Inferior parietal cortex (tissue), 1 donor: ENCODE results near the gene SIGLEC6.

Experiments
- DNase-seq: peaks from one replicate; pipeline ENCODE4 v3.0.0-alpha.2; 2016; ENCODE audit errors: extremely low spot score

Gene SIGLEC6

DNA sequence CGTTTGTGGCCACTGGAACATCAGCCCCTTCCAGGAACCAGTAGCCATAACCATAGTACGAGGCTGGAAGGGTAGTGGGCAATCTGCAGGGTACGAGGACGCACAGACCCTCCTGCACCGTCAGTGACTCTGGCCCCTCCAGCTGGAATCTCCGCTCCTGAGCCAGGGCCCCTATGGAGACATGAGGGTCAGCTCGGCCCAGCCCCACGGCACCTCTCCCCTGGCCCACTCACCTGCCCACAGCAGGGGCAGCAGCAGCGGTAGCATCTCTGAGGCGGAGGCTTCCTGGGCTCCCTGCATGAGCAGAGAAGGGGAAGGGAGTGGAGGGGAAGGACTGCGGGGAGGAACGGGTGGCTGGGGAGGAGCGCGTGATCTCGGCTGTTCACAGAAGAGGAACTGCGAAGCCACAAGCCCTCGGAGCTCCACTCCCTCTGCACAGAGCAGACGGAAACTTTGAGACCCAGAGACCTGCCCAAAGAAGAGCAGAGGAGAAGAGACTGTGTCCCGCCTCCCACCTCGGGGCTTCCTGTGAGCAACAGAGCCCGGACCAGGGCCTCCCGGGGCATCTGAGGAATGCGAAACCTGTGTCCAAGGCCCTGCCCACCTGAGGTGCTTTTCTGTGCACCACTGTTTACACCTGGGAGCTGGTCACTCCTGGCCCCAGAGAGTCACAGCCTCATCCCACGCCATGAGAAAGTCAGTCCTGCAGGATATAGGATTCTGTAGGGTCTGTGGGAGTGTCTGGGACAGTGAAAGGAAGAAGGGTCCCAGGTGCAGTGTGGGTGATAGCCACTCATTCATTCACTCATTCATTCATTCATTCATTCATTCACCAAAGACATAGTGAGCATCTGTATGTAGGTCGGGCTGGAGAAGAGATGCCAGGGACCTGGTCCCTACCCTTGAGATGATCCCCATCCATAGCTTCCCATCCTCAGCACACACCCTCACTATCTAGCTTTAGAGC, at the start of gene SIGLEC6:
Gene SIGLEC6, minus strand, starts transcription at position 322 of the 967 bp plus-strand sequence. Its CDS starts 22 bp downstream, at position 300.
- peak; percentile 29 for DNase-seq

DNA sequence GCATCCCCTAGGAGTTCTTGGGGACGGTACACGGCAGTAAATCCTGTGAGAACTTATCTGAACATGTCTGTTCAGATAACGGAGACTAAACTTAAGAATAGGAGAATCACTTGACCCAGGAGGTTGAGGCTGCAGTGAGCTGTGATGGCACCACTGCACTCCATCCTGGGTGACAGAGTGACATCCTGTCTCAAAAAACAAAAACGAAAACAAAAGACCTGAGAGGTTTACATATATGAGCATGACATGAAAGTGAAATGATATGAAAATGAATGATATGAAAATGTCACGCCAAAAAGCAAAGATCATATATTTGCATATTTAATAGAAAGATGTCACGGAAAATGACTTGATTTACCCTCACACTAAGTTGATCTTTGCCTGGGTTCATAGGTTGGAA, 45.4 kb upstream of the SIGLEC6 start:
- no peak for DNase-seq

DNA sequence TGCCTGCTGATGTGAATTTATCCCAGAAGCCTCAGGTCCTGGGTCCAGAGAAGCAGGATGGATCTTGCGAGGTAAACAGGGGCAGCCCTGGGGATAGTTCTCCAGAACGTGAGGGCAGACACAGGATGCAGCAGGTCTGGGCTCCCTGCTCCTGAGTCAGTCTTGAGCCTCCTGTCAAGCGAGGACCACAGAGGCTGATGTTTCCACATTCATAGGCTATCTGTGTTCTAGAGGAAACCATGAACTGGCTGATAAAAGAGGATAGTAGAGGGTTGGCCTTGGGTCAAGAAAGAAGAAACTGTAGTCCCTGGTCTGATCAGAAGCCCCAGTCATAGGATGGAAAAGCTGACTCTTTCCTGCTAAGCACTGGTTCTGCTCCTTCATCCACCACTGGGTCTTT, 41.9 kb upstream of the SIGLEC6 start:
- DNase-seq, result no peak

DNA sequence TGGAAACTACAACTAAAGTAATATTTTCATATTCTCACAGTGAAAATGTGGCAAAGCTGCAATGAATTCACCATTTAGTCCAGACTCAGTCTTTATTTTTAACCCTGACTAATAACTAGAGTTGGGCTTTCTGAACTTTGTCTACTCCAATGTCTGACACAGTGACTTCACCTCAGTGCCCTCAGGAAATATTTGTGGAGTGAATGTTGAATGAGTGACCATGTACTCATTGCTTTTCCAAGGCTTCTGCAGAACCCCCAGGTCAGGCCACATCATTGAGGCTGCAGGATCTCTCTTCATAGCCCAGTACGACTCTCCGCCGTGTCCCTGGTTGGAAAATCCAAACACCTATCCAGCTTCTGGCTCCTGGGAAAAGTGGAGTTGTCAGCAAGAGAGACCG, 41.4 kb upstream of the SIGLEC6 start:
- no peak for DNase-seq

DNA sequence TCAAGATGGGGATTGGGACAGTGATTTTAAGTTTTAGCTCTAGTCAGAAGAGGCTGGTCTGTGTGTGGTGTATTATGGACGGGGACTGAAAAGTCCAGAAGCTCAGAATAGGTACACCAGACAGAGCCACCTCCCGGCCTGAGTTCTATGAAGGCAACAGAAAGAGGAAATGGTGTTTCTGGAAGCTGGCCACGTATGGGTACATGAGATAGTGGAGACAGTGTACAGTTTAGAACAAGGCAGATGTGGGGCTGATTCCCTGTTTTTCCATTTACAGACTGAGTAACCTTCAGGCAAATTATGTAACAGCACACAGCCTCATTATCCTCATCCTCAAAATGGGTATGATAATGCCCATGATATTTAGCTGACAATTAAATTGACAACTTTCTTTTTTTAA, 40.9 kb upstream of the SIGLEC6 start:
- peak; percentile 6 for DNase-seq

DNA sequence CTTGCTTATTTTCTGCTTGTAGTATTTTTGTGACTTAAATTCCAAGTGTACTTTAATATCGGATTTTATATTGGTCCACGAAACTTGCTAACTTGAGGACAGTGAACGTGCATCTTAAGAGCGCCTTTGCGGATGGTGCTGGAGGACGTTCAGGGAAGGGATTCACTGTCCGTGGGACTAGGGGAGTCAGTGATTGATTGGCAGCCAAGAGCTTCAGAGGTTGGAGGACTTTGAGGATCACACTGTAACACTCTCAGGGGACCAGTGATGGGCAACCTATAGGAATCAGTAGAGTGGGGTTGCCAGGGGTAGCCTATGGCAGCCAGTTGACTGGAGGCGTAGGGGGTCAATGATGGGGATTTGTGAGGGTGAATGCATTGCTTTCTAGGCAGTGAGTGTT, 40.1 kb upstream of the SIGLEC6 start:
- DNase-seq, result no peak

DNA sequence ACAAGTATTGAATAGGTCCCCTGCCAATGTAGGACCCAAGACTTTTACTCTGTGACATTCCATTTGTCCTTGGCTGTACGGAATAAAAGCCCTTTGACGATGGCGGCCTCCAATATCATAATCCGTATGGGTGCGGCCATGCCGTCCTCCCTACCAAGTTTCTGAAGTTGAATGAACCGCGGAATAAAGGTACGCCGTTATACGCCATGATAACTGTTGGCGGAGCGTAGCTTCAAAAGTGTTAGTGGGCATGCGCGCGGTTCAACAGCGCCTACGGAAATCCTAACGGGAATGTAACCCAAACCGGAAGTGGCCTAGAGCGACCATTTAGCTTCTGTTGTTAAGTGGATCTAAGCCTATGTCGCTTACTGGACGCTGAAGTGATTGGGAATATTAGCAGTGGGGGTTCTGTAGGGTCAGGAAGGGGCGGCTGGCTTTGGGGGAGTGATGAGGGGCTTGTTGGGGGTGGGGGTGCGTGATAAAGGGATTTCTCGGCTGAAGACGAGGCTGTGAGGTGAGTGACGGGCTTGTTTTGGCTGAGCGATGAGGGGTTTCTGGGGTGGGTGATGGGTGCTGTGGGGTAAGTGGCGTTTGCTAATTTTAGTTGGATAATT, 39.6 kb upstream of the SIGLEC6 start, which contains the start of gene ZNF175:
Gene ZNF175, plus strand, starts transcription at position 322 of the 614 bp plus-strand sequence. CDS start 2,047 bp downstream, outside the sequence.
- peak; percentile 100 for DNase-seq

DNA sequence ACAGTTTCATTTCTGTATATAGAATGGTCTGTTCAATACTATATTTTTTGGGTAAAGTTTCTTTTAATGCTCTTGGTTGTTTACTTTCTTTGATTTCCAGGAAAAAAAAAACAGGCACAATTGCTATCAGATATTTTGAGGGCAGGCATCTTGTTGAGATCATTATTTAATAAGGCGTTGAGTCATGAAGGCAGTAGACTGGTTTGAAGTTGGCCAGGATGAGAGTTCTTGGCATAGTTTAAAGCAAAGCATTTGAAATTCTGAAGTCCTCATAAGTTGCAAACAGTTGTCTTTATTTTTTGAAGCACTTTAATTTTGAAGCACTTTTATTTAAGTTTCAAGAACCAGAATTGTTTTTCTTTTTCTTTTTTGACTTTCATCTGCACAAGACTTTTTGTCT, 37.0 kb upstream of the SIGLEC6 start:
- no peak for DNase-seq

DNA sequence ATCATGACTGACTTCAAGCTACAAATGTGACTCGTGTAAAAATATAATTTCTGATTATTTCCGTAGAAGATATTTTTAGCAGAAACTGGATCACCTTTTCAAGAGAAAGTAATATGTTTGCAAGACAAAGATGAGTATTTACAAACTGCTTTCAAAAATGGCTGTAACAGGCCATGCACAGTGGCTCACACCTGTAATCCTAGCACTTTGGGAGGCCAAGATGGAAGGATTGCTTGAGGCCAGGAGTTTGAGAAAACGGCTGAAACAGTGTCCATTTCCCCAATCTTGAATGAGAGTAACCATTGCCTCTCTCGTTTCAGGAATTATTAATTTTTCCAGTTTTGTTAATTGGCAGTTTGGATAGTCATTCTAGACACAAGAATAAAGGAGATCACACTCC, 36.1 kb upstream of the SIGLEC6 start:
- no peak for DNase-seq

DNA sequence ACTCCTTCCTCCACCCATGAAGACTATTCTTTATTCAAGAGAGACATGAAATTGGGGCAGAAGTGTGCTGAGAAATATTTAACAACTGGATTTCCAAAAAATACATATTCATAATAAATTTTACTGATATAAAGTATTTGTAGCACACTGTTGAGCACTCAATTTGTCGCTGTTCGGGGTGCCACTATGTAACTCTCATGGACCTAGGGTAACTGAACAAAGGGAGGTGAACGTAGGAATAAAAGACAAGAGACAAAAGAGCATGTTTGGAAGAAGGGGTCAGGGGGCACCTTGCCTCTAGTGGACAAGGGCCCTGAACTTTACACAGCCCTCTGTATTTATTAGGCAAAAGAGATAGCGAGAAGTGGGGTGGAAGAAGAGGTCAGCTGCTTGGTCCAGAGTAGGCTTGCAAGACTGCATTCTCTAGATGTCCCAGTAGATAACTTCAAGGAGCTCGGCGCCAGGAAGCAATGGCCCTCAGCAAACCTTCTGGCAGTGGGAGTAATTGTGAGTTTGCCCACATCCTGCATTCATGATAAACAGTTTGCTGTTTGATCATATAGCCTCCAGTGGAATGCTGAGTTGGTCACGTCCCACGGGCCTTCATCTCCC, 35.1 kb upstream of the SIGLEC6 start:
- no peak for DNase-seq

DNA sequence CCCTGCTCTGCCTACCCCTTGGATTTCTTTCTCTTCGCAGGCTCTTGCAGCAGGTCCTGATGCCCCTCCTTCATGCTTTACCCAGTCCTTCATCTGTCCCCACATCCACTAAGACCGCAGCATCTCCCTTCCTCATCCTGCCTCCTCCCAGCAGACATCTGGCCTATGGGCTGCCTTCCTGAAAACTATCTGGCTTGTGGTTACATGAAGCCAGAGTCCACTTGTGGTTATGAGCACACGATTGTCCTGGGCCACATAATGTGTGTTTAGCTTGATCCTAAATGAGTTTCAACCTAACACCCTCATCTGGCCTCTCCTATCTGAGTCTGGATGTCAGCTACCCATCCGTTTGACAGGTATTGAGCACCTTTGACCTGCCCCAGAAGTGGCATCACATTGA, 34.1 kb upstream of the SIGLEC6 start:
- no peak for DNase-seq

DNA sequence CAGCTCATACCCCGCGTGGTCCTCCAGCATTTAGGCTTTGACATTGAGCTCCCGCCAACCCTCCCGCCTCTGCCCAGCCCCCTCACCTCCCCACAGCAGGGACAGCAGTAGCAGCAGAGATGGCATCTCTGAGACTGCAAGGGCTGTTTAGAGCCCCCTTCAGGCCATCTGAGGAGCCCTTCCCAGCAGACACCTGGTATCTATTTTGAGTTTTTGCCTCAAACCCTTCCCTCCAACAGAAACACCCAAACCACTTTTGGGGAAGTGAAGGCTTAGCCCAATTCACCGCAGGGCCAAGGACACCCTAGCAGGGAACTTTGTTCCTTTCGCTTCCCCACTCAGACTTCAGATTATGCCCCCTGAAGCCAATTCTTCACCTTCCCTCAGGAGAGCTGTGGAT, 33.3 kb upstream of the SIGLEC6 start:
- DNase-seq, result no peak

DNA sequence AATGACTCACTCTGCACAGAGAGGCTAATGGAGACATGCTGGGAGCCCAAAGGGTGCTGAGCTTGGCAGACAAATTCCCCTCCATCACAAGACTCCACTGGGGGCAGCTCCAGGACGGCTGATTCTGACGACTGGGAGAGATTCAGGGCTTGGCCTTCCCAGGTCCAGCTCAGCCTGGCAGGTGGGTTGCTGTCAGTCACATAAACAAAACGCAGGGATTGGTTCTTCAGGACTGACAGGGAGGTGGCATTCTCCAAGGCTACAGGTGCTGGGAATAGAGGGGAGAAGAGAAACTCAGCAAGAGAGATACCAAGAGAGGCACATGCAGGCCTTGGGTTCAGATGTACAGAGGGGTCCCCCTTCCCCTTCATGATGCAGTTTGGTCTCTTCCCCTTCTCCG, 28.9 kb upstream of the SIGLEC6 start:
- DNase-seq, result no peak

DNA sequence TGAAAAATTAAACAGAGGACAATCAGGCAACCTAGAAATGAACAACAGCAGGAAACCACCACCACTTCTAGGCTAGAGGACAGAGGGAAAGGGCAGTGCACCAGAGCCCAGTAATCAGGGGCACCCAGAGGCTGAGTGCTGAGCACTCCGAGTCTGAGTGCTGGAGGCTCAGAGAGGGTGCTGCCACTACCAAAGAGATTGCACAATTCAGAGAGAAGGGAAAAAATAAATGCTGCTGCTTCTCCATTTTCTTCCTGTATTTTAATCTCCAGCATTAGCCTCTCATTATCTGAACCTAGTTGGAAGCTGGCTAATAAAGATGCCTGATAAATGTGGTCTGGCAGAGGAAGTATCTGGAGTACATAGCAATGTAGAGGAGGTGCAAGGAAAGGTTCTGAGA, 27.8 kb upstream of the SIGLEC6 start:
- DNase-seq, result no peak

DNA sequence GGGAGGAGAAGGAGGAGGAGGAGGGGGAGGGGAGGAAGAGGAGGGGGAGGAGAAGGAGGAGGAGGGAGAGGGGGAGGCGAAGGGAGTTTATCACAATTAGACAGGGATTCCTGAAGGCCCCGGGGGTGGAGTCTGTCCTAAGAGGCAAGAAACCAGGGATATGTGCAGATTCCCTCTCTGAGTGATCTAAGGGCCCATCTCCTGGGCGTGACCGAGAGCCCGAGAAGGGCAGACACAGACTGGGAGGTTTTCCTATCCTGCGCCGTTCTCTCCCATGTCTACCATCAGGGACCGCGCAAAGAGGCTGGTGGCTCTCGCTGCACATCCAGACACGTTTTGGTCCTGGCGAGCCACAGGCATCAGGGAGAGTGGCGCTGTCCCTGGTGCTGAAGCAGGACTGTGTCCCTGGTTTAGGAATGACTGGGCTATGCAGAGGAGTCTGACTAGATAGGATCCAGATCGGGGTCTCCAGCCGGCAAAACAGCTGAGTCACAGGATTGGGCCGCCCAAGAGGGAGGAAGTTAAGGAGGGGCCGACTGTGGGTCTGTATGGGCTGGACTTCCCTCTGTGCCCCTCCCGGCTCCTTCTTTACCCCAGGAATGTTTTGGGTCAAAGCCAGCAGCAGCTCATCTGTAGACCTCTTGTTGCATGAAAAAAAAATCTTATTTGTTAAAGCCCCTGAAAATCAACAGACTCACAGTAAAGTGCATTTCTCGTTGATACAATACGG, 21.7 kb upstream of the SIGLEC6 start:
- DNase-seq, result peak; percentile 65

DNA sequence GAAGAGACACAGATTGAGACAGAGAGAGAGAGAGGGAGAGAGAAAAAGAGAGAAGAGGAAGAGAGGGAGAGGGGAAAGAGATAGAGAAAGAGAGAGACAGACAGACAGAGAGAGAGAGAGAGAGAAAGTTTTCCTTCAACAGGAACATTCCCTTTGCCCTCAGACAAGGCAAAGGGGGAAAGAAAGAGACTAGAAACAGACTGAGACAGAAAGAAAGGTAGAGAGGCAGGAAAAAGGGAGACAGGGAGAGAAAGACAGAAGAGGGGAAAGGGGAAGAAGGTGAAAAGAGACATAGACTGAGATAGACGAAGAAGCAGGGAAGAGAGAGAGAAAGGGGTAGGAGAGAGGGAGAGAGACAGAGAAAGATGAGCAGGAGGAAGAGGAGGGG, 21.1 kb upstream of the SIGLEC6 start:
- no peak for DNase-seq

DNA sequence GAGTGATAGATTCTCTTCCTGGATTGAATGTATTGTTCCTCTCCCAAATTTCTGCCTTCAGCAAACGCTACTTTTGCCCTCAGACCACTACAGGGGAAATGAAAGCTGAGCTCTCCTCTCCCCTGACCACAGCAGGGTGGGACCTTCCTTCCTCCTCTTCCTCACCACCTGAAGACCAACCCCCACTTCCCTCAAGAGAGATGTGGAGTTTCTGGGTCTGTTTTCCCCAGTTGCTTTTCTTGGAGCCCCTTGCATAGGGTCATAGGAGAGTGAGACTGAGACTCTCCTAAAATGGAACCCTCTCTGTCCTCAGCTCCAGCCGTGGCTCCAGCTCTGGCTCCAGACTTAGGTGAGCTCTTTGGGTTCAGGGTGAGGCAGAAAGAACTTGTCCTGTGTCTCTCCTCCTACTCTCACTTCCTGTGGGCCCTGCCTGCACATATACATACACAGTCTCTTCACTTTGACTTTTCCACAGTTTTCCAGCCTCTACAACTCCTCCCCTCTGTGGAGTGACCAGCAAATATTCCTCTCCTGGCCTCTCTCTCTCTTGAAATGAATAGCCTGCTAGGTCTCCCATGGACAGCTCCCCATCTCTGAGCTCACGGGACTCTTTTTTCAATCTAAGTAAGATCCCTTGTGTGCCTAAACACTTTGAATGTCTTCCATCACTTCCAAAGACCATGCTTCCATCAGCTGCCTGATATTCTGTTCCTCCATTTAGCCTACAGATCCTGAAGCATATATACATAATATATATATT, 20.4 kb upstream of the SIGLEC6 start:
- no peak for DNase-seq

DNA sequence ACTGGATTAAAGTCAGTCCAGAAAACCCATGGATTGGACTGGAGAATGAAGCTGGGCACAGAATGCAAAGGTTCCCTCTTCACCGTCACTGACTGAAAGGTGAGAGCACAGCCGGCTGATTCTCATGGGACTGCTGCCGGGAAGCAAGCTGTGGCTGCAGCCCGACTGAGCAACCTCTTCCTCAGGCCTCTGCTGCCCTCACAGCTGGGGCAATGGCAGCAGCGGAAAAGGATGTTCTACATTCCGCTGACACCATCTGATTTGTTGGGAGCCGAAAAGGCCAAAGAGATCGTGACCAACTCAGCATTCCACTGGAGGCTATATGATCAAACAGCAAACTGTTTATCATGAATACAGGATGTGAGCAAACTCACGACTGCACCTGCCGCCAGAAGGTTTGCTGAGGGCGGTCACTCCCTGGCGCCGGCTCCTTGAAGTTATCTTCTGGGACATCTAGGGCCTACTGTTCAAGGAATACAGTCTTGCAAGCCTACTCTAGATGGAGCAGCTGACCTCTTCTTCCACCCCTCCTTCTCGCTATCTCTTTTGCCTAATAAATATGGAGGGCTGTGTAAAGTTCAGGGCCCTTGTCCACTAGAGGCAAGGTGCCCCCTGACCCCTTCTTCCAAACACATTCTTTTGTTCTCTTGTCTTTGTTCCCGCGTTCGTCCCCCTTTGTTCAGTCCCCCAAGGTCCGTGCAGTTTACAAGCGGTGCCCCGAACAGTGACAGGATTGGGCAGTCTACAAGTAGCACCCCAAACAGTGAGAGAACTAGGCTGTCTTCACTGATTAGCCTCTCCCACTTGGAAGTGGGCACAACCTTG, 19.6 kb upstream of the SIGLEC6 start:
- DNase-seq, result no peak

DNA sequence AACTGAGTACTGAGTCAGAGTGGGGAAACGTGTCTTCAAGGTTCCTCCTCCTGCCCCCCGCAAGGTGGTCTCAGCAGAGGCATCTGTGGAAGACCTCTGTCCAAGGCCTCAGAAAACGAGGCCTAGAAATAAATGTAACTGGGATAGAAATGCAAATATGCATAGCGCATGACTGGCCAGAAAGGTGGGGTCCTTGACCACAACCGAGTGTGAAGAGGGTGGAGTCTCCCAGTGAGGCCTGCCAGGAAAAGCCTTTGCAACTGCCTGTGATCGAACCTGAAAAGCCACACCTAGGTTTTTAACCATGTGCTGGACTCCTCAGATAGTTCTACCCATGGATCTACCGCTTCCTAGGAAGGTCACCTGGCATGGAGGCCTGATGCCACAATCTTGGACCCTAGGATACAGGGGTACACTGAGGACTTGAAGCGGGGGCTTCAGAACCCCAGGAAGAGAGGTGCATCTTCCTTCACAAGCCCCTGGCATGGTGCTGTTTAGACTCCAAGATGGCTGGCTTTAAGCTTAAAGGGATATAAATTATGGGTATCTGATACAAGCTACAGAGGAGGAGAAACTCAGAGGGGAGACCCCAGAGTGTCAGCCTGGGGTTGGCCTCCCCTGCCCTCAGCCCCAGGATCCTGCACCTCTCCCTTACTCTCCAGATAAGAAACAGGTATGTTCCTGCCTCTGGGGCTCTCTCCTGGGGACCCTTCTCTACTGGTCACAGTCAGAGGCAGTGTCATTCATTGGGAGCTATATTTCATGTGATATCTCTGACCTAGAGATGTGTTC, 18.3 kb upstream of the SIGLEC6 start:
- peak; percentile 17 for DNase-seq
